Naive thymus-derived CD4-positive, alpha-beta T cell (primary cell): ENCODE results near the gene NEURL1B. TPM values are rescaled to one million over a fixed set of nuclear protein-coding genes. Genes with fewer than 3 reads are reported as not detected.
A peak's percentile ranks its signal among the peaks of the same experiment; 100 is the strongest.

Source experiments
- ATAC-seq: fragments of 150-1000 bp; cut with Tn5 transposase; 2 replicates; pipeline ENCODE4 v1.10.0; 2021; ENCODE audit warnings: mild to moderate bottlenecking, moderate library complexity
- CTCF ChIA-PET: fragments of 350-600 bp; sonication (Branson Sonifier 250); formaldehyde crosslinking; loops from one replicate; lab custom pipeline; 2021; ENCODE audit warnings: antibody characterized with exemption; lab: Charles Lee
- POLR2A ChIA-PET: fragments of 350-600 bp; sonication (Branson Sonifier 250); formaldehyde crosslinking; loops from one replicate; lab custom pipeline; 2021; ENCODE audit warnings: antibody characterized with exemption, inconsistent platforms; lab: Charles Lee
- DNase-seq, 9 donors: peaks; one replicate each; pipeline versions ENCODE4 v3.0.0 to v3.0.0-alpha.2; 2020 to 2022; ENCODE audit warnings: mixed read lengths in 1 of 9
- H3K27ac ChIP-seq: one replicate; pipeline ENCODE4 v1.7.0; 2013; ENCODE audit warnings: mild to moderate bottlenecking, low read depth, low read length, moderate library complexity
- H3K27me3 ChIP-seq, 2 donors: one replicate each; pipeline ENCODE4 v1.7.0; 2013; ENCODE audit warnings: low read length in 2 of 2, mild to moderate bottlenecking in 2 of 2, moderate library complexity in 2 of 2; ENCODE audit not compliant: control insufficient read depth in 2 of 2, insufficient read depth in 2 of 2
- H3K36me3 ChIP-seq, 3 experiments: 1 replicate in 2 of 3; 2 replicates in 1 of 3; pipeline ENCODE4 v1.7.0; 2013; ENCODE audit warnings: low read length in 3 of 3, mild to moderate bottlenecking in 3 of 3, moderate library complexity in 1 of 3; ENCODE audit not compliant: insufficient read depth in 3 of 3, control insufficient read depth in 2 of 3
- H3K4me1 ChIP-seq, 2 donors: one replicate each; pipeline ENCODE4 v1.7.0; 2013; ENCODE audit warnings: low read length in 2 of 2, mild to moderate bottlenecking in 2 of 2, moderate library complexity in 1 of 2; ENCODE audit not compliant: control insufficient read depth in 2 of 2, insufficient read depth in 2 of 2
- H3K4me3 ChIP-seq: 2 replicates; pipeline ENCODE4 v1.7.0; 2013; ENCODE audit warnings: mild to moderate bottlenecking, low read length
- H3K9me3 ChIP-seq, 3 experiments: 1 replicate in 2 of 3; 2 replicates in 1 of 3; pipeline ENCODE4 v1.7.0; 2013; ENCODE audit warnings: low read length in 3 of 3; ENCODE audit not compliant: control insufficient read depth in 2 of 3
- H3K27ac Mint-ChIP-seq, 9 donors: one replicate each; pipeline ENCODE4 v1.8.0; 2020 to 2022; ENCODE audit warnings: mixed read lengths in 9 of 9, mild to moderate bottlenecking in 8 of 9, moderate library complexity in 5 of 9, inconsistent platforms in 2 of 9
- H3K27me3 Mint-ChIP-seq, 5 donors: one replicate each; pipeline ENCODE4 v1.8.0; 2021 to 2022; ENCODE audit warnings: mixed read lengths in 5 of 5, mild to moderate bottlenecking in 1 of 5
- H3K36me3 Mint-ChIP-seq, 5 donors: one replicate each; pipeline ENCODE4 v1.8.0; 2020 to 2022; ENCODE audit warnings: mixed read lengths in 5 of 5, mild to moderate bottlenecking in 3 of 5, inconsistent platforms in 1 of 5
- H3K4me1 Mint-ChIP-seq, 7 donors: one replicate each; pipeline ENCODE4 v1.8.0; 2020 to 2022; ENCODE audit warnings: mixed read lengths in 7 of 7, mild to moderate bottlenecking in 3 of 7, inconsistent platforms in 1 of 7
- H3K4me3 Mint-ChIP-seq, 10 donors: one replicate each; pipeline ENCODE4 v1.8.0; 2020 to 2022; ENCODE audit warnings: mild to moderate bottlenecking in 10 of 10, mixed read lengths in 10 of 10, moderate library complexity in 6 of 10, inconsistent platforms in 2 of 10
- H3K9me3 Mint-ChIP-seq, 11 donors: one replicate each; pipeline ENCODE4 v1.8.0; 2020 to 2022; ENCODE audit warnings: mixed read lengths in 11 of 11, mild to moderate bottlenecking in 4 of 11, inconsistent platforms in 1 of 11, moderate library complexity in 1 of 11
- intact Hi-C, 2 donors: fragments of 100-400 bp; cut with micrococcal nuclease; formaldehyde crosslinking; loops; one replicate each; pipeline ENCODE4 v1.15.1; 2023
- polyA plus RNA-seq, 2 donors: library from polyadenylated mRNA; unstranded; fragments of 300-500 nt; fragmentation: Illumina TruSeq; gene quantifications; one replicate each; pipeline ENCODE4 v1.2.3, GENCODE V29; 2021
- total RNA-seq, 6 experiments: library from RNA in 5 of 6; stranded (reverse) in 5 of 6; gene quantifications; 1 replicate in 5 of 6; 2 replicates in 1 of 6; pipeline ENCODE4 v1.2.3 and lab custom pipeline; 2021 to 2026

NEURL1B gene
- total and polyA plus RNA-seq, 7 experiments from 2014 or later, result 0.05 to 3.4 (median 0.27) TPM; not detected in 1

DNA sequence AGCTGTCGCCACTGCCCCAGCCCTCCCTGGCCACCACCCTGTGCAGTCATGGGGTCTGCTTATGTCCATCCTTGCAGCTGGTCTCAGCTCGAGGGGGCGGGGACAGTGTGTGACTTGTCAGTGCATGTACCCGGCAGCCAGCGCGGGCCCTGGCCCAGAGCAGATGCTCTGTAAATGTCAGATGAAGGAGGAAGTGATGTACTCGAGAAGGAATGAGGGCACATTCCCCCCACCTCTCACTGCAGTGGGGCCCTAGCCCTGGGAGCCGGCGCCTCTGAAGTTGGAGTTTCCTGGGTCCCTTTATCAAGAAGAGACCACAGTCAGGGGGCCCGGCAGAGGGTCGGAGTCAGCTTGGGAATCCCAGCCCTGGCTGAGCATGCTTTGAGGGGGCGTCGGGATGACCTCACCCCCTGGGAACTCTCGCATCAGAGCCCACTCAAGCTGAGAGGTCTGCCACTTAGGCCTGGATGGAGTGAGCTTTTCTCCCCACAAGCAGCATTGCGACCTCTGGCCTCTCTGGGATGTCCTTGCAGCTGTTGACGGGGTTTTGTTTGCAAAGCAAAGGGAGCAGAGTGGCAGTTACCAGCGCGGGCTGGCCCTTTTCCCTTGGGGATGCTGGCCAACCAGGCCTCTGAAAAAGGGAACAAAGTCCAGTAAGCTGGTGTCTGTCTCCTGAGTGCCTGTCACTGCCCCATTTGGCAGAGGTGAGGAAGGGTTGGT lies 19.0 kb downstream of the NEURL1B start:
- POLR2A ChIA-PET, result no interaction called here
- ATAC-seq, result peak; percentile 76
- no peak overlapping the region for H3K4me3 ChIP-seq
- no peak overlapping the region for H3K27ac ChIP-seq
- no peaks in the 10 kb centered on the region for H3K27me3 ChIP-seq
- CTCF ChIA-PET, result no interaction called here
- Mint-ChIP-seq H3K36me3 (peaks cover 0 to 11% (median 0%) of the 10 kb centered on the region in 5 donors), H3K9me3 (peaks cover 3 to 30% (median 19%) of the 10 kb centered on the region in 11 donors), H3K27ac (no peak overlapping the region), H3K4me3 (no peak overlapping the region), H3K27me3 (peaks cover 0 to 4% (median 0%) of the 10 kb centered on the region in 5 donors), H3K4me1 (peaks cover 0 to 3% (median 0%) of the 10 kb centered on the region in 7 donors)
- H3K36me3 ChIP-seq, result no peaks in the 10 kb centered on the region
- no peaks in the 10 kb centered on the region for H3K4me1 ChIP-seq
- DNase-seq, result no peak
- intact Hi-C loops, result no loop called here
- peaks cover 0 to 17% (median 0%) of the 10 kb centered on the region in 3 experiments for H3K9me3 ChIP-seq

- H3K27ac Mint-ChIP-seq, result no peak overlapping the region
- Histone ChIP-seq H3K27me3 (no peaks in the 10 kb centered on the region), H3K36me3 (no peaks in the 10 kb centered on the region), H3K27ac (no peak overlapping the region), H3K4me3 (no peak overlapping the region), H3K9me3 (peaks cover 0 to 8% (median 0%) of the 10 kb centered on the region in 3 experiments), H3K4me1 (no peaks in the 10 kb centered on the region)
- no peak for DNase-seq
- peaks cover 0 to 3% (median 0%) of the 10 kb centered on the region in 5 donors for H3K36me3 Mint-ChIP-seq
- H3K4me3 Mint-ChIP-seq, result no peak overlapping the region
- ATAC-seq, result no peak
- intact Hi-C loops, result no loop called here
- H3K9me3 Mint-ChIP-seq, result peaks cover under 1 to 21% (median 11%) of the 10 kb centered on the region in 11 donors
- H3K27me3 Mint-ChIP-seq, result peaks cover 0 to 4% (median 0%) of the 10 kb centered on the region in 5 donors
- POLR2A ChIA-PET, result no interaction called here
- CTCF ChIA-PET, result no interaction called here
- H3K4me1 Mint-ChIP-seq, result peaks cover 0 to 5% (median 0%) of the 10 kb centered on the region in 7 donors
Measured at GRCh38 chr5:172660974-172661373, 19.9 kb downstream of the NEURL1B start.

- Mint-ChIP-seq H3K9me3 (peaks cover 0 to 15% (median 8%) of the 10 kb centered on the region in 11 donors), H3K27ac (no peak overlapping the region), H3K36me3 (no peaks in the 10 kb centered on the region), H3K4me1 (peaks cover 0 to 5% (median 0%) of the 10 kb centered on the region in 7 donors), H3K4me3 (no peak overlapping the region), H3K27me3 (peaks cover 0 to 4% (median 0%) of the 10 kb centered on the region in 5 donors)
- Histone ChIP-seq H3K27me3 (no peaks in the 10 kb centered on the region), H3K27ac (no peak overlapping the region), H3K4me3 (no peak overlapping the region), H3K36me3 (no peaks in the 10 kb centered on the region), H3K9me3 (peaks cover 0 to 5% (median 0%) of the 10 kb centered on the region in 3 experiments), H3K4me1 (no peaks in the 10 kb centered on the region)
- intact Hi-C loops, result no loop called here
- ATAC-seq, result no peak
- DNase-seq, result no peak
- CTCF ChIA-PET, result no interaction called here
- POLR2A ChIA-PET, result no interaction called here
Measured at GRCh38 chr5:172661526-172661925, 20.5 kb downstream of the NEURL1B start.

DNA sequence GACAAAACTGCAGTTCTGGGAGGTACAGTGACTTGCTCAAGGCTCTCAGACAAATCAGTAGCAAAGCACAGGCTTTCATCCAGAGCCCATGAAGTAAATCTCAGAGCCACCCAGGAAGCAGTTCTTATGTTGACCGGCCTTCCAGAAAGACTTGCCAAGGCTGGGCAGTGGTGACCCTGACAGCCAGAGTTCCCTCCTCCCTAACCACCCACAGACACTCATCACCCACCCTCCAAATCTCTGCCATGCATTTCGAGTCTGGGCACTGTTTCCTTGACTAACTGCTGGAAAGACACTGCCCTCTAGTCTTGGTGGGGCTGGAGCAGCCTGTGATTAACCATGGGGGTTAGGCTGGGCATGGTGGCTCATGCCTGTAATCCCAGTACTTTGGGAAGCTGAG lies 21.5 kb downstream of the NEURL1B start:
- Mint-ChIP-seq H3K4me1 (peaks cover 0 to 5% (median 0%) of the 10 kb centered on the region in 7 donors), H3K36me3 (no peaks in the 10 kb centered on the region), H3K27me3 (peaks cover 0 to 4% (median 0%) of the 10 kb centered on the region in 5 donors), H3K9me3 (peaks cover 0 to 7% (median under 1%) of the 10 kb centered on the region in 11 donors), H3K4me3 (no peak overlapping the region), H3K27ac (no peak overlapping the region)
- Histone ChIP-seq H3K36me3 (no peaks in the 10 kb centered on the region), H3K4me3 (no peak overlapping the region), H3K27me3 (no peaks in the 10 kb centered on the region), H3K27ac (no peak overlapping the region), H3K9me3 (no peaks in the 10 kb centered on the region), H3K4me1 (no peaks in the 10 kb centered on the region)
- no peak for DNase-seq
- CTCF ChIA-PET, result no interaction called here
- ATAC-seq, result no peak
- intact Hi-C loops, result no loop called here
- POLR2A ChIA-PET, result no interaction called here

GRCh38 chr5:172664018-172664417 lies 23.0 kb downstream of the NEURL1B start:
- Histone ChIP-seq H3K36me3 (no peaks in the 10 kb centered on the region), H3K4me1 (no peaks in the 10 kb centered on the region), H3K4me3 (no peak overlapping the region), H3K9me3 (no peaks in the 10 kb centered on the region), H3K27me3 (no peaks in the 10 kb centered on the region), H3K27ac (no peak overlapping the region)
- DNase-seq (no peak), ATAC-seq (no peak)
- Mint-ChIP-seq H3K4me1 (peaks cover 0 to 5% (median 0%) of the 10 kb centered on the region in 7 donors), H3K4me3 (no peak overlapping the region), H3K36me3 (no peaks in the 10 kb centered on the region), H3K9me3 (peaks cover 0 to 2% (median 0%) of the 10 kb centered on the region in 11 donors), H3K27me3 (peaks cover 0 to 4% (median 0%) of the 10 kb centered on the region in 5 donors), H3K27ac (no peak overlapping the region)
- intact Hi-C loops, result no loop called here
- ChIA-PET POLR2A (no interaction called here), CTCF (no interaction called here)

GRCh38 chr5:172664681-172665541 lies 23.8 kb downstream of the NEURL1B start:
- H3K27ac ChIP-seq, result no peak overlapping the region
- Mint-ChIP-seq H3K4me1 (peaks cover 0 to 3% (median 0%) of the 10 kb centered on the region in 7 donors), H3K27me3 (peaks cover 0 to 4% (median 0%) of the 10 kb centered on the region in 5 donors), H3K4me3 (no peak overlapping the region), H3K36me3 (no peaks in the 10 kb centered on the region), H3K27ac (peak overlapping the region in 1 of 9 donors; percentile 55), H3K9me3 (peaks cover 0 to 2% (median 0%) of the 10 kb centered on the region in 11 donors)
- ATAC-seq (no peak), DNase-seq (no peak)
- POLR2A ChIA-PET, result no interaction called here
- no peaks in the 10 kb centered on the region for H3K9me3 ChIP-seq
- H3K27me3 ChIP-seq, result no peaks in the 10 kb centered on the region
- intact Hi-C loops, result no loop called here
- H3K4me1 ChIP-seq, result no peaks in the 10 kb centered on the region
- H3K36me3 ChIP-seq, result no peaks in the 10 kb centered on the region
- no peak overlapping the region for H3K4me3 ChIP-seq
- CTCF ChIA-PET, result no interaction called here
